ENCODE results near the gene CACUL1.
"Not testable (repeated sequence)": the region's sequence is repeated elsewhere in the genome, so short reads cannot be mapped to it uniquely, and the experiment has no call there.

- TF ChIP-seq CTCF (IDR thresholded peaks at IDR 0.05; ENCODE audit: low read depth, low read length, missing input control); TAF1 (conservative IDR thresholded peaks at IDR 0.05); ATF3 (IDR thresholded peaks at IDR 0.05); EGR1 (IDR thresholded peaks at IDR 0.05; ENCODE audit: low read depth in 2 of 2); RAD21 (IDR thresholded peaks at IDR 0.05); FOXA1 (IDR thresholded peaks at IDR 0.05); HNF4G (IDR thresholded peaks at IDR 0.05); GABPA (IDR thresholded peaks at IDR 0.05 in 1 of 2, conservative IDR thresholded peaks at IDR 0.05 in 1 of 2); MAX (IDR thresholded peaks at IDR 0.05): not testable (repeated sequence)
- TF ChIP-seq, protein P1, sequence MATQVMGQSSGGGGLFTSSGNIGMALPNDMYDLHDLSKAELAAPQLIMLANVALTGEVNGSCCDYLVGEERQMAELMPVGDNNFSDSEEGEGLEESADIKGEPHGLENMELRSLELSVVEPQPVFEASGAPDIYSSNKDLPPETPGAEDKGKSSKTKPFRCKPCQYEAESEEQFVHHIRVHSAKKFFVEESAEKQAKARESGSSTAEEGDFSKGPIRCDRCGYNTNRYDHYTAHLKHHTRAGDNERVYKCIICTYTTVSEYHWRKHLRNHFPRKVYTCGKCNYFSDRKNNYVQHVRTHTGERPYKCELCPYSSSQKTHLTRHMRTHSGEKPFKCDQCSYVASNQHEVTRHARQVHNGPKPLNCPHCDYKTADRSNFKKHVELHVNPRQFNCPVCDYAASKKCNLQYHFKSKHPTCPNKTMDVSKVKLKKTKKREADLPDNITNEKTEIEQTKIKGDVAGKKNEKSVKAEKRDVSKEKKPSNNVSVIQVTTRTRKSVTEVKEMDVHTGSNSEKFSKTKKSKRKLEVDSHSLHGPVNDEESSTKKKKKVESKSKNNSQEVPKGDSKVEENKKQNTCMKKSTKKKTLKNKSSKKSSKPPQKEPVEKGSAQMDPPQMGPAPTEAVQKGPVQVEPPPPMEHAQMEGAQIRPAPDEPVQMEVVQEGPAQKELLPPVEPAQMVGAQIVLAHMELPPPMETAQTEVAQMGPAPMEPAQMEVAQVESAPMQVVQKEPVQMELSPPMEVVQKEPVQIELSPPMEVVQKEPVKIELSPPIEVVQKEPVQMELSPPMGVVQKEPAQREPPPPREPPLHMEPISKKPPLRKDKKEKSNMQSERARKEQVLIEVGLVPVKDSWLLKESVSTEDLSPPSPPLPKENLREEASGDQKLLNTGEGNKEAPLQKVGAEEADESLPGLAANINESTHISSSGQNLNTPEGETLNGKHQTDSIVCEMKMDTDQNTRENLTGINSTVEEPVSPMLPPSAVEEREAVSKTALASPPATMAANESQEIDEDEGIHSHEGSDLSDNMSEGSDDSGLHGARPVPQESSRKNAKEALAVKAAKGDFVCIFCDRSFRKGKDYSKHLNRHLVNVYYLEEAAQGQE (IDR thresholded peaks at IDR 0.05), result not testable (repeated sequence)
Measured at GRCh38 chr10:118794971-118795370, 40.2 kb upstream of the CACUL1 start.

Data from liver (tissue), 3 donors.